ENCODE data around the gene UBTFL1. TPM values are rescaled to one million over a fixed set of nuclear protein-coding genes. Genes with fewer than 3 reads are reported as not detected.
A peak's percentile ranks its signal among the peaks of the same experiment; 100 is the strongest.
"Not testable (repeated sequence)": the region's sequence is repeated elsewhere in the genome, so short reads cannot be mapped to it uniquely, and the experiment has no call there.

UBTFL1 gene, protein sequence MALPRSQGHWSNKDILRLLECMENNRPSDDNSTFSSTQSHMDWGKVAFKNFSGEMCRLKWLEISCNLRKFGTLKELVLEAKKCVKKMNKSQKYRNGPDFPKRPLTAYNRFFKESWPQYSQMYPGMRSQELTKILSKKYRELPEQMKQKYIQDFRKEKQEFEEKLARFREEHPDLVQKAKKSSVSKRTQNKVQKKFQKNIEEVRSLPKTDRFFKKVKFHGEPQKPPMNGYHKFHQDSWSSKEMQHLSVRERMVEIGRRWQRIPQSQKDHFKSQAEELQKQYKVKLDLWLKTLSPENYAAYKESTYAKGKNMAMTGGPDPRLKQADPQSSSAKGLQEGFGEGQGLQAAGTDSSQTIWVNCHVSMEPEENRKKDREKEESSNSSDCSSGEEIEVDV
- total RNA-seq = not detected

GRCh38 chr11:90085650-90086049 is at the start of gene UBTFL1:
TSS of gene UBTFL1 (plus strand) at chr11:90085950. CDS start at chr11:90085950, 0 bp downstream.
- H3K4me3 Mint-ChIP-seq; H3K4me1 Mint-ChIP-seq (ENCODE audit: low read depth); DNase-seq; H3K9me3 Mint-ChIP-seq; H3K27me3 Mint-ChIP-seq; POLR2A ChIA-PET; H3K36me3 Mint-ChIP-seq; intact Hi-C loops (cut with micrococcal nuclease); CTCF ChIA-PET; H3K27ac Mint-ChIP-seq: not testable (repeated sequence)

- H3K27ac Mint-ChIP-seq; H3K9me3 Mint-ChIP-seq; H3K4me3 Mint-ChIP-seq; POLR2A ChIA-PET; H3K4me1 Mint-ChIP-seq (ENCODE audit: low read depth); H3K36me3 Mint-ChIP-seq; H3K27me3 Mint-ChIP-seq; CTCF ChIA-PET; intact Hi-C loops (cut with micrococcal nuclease): not testable (repeated sequence)
- DNase-seq = peak; percentile 8
These were observed 34.0 kb upstream of the UBTFL1 start for GRCh38 chr11:90051591-90052209.

DNA sequence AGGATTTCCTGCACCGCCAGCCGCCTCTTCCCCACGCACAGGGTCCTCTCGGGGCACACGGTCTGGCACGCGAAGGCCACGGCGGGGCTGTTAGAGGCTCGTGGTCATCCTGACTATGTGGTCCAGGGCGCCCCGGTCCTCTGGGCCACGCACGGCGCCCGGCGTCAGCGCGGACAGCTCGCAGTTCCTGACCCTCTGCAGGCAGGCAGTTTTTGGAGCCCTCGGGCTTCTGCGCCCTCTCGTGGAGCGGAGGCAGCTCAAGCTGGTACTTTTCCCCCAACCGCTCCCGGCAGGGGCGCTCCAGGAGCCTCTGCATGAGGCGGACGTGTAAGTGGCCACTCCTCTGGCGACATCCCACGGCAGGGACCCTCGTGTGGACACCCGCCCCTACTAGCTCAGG is 33.4 kb upstream of the UBTFL1 start:
- H3K36me3 Mint-ChIP-seq; H3K4me1 Mint-ChIP-seq (ENCODE audit: low read depth); CTCF ChIA-PET; H3K27ac Mint-ChIP-seq; intact Hi-C loops (cut with micrococcal nuclease); H3K27me3 Mint-ChIP-seq; POLR2A ChIA-PET; H3K4me3 Mint-ChIP-seq; H3K9me3 Mint-ChIP-seq: not testable (repeated sequence)
- DNase-seq = peak; percentile 9

- H3K27me3 Mint-ChIP-seq; POLR2A ChIA-PET; H3K27ac Mint-ChIP-seq; intact Hi-C loops (cut with micrococcal nuclease); DNase-seq; H3K36me3 Mint-ChIP-seq; CTCF ChIA-PET; H3K9me3 Mint-ChIP-seq; H3K4me3 Mint-ChIP-seq; H3K4me1 Mint-ChIP-seq (ENCODE audit: low read depth): not testable (repeated sequence)
These were observed 32.2 kb upstream of the UBTFL1 start for GRCh38 chr11:90053545-90053944.

DNA sequence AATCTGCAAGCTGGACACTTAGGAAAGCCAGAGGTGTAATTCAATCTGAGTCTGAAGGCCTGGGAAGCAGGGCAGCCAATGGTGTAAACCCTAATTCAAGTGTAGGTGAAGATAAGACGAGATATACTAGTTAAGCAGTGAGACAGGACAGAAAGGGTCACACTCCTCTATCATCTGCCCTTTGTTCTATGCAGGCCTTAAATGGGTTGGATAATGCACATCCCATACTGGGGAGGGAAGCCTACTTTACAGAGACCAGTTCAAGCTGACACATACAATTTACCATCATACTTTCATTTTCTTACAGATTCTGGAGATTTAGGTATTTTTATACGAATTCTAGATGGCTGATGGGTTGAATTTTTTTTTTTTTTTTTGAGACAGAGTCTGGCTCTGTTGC is 3.0 kb downstream of the UBTFL1 start:
- H3K27ac Mint-ChIP-seq; intact Hi-C loops (cut with micrococcal nuclease); H3K36me3 Mint-ChIP-seq; H3K9me3 Mint-ChIP-seq; H3K27me3 Mint-ChIP-seq; DNase-seq; H3K4me1 Mint-ChIP-seq (ENCODE audit: low read depth); POLR2A ChIA-PET; CTCF ChIA-PET; H3K4me3 Mint-ChIP-seq: not testable (repeated sequence)

DNA sequence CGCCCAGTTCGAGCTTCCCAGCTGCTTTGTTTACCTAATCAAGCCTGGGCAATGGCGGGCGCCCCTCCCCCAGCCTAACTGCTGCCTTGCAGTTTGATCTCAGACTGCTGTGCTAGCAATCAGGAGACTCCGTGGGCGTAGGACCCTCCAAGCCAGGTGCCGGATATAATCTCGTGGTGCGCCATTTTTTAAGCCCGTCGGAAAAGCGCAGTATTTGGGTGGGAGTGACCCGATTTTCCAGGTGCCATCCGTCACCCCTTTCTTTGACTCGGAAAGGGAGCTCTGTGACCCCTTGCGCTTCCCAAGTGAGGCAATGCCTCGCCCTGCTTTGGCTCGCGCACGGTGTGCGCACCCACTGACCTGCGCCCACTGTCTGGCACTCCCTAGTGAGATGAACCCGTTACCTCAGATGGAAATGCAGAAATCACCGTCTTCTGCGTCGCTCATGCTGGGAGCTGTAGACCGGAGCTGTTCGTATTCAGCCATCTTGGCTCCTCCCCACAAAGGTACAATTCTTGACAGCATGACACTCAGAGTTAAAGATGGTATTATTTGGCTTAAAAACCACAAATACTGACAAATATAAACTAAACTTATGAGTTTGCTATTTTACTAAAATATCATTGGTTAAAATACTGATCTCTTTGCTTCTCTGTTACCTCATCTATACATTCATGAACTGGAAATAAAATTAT is 9.6 kb downstream of the UBTFL1 start:
- H3K9me3 Mint-ChIP-seq; H3K4me3 Mint-ChIP-seq; POLR2A ChIA-PET; H3K4me1 Mint-ChIP-seq (ENCODE audit: low read depth); intact Hi-C loops (cut with micrococcal nuclease); CTCF ChIA-PET; DNase-seq; H3K36me3 Mint-ChIP-seq; H3K27me3 Mint-ChIP-seq; H3K27ac Mint-ChIP-seq: not testable (repeated sequence)

GRCh38 chr11:90098261-90098660 is 12.5 kb downstream of the UBTFL1 start:
- H3K9me3 Mint-ChIP-seq; DNase-seq; H3K27me3 Mint-ChIP-seq; H3K4me3 Mint-ChIP-seq; intact Hi-C loops (cut with micrococcal nuclease); H3K27ac Mint-ChIP-seq; H3K36me3 Mint-ChIP-seq; H3K4me1 Mint-ChIP-seq (ENCODE audit: low read depth); CTCF ChIA-PET; POLR2A ChIA-PET: not testable (repeated sequence)

DNA sequence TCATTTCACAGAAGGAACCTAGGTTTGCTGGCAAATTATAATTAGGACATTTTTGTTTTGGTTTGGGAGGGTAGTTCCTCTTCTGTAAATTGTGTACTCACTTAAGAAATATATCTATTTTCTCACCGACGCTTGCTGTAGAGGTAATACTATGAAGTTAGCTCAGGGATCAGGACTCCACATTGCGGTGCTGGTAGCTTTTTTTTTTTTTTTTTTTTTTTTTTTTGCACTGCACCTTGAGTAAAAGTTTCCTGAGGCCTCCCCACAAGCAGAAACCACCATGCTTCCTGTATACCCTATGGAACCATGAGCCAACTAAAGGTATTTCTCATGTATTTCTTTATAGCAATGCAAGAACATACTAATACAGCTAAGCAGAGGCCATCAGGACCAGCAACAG is 14.7 kb downstream of the UBTFL1 start:
- no peak overlapping the region for H3K27ac Mint-ChIP-seq
- H3K4me3 Mint-ChIP-seq = no peak overlapping the region
- intact Hi-C loops (cut with micrococcal nuclease) = no loop called here
- POLR2A ChIA-PET = no interaction called here
- no peaks in the 10 kb centered on the region for H3K36me3 Mint-ChIP-seq
- no peaks in the 10 kb centered on the region for H3K9me3 Mint-ChIP-seq
- H3K4me1 Mint-ChIP-seq (ENCODE audit: low read depth) = peaks cover 3% of the 10 kb centered on the region
- no peak for DNase-seq
- no peaks in the 10 kb centered on the region for H3K27me3 Mint-ChIP-seq
- CTCF ChIA-PET = no interaction called here

DNA sequence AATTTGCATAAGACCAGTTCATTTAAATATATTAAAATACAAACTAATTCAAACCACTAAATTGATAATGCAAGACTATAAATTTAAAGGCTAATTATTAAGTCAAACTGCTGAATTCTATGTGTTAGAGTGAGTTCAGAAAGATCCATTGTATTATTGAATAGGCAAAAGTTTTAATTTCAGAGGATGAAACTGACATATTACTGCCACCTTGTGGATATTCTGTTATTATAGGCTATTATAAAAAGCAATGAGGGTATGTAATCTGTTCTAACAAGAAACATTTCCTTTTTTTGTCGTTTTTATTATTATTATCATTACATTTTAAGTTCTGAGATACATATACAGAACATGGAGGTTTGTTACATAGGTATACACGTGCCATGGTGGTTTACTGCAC is 27.8 kb downstream of the UBTFL1 start:
- H3K36me3 Mint-ChIP-seq = no peaks in the 10 kb centered on the region
- ChIA-PET POLR2A (no interaction called here), CTCF (interaction anchor here (1.3 kb wide), 1 partner anchor 8 kb away, joined by 3 read pairs; no protein-coding TSS in a partner anchor)
- intact Hi-C loops (cut with micrococcal nuclease) = no loop called here
- DNase-seq = no peak
- no peak overlapping the region for H3K4me3 Mint-ChIP-seq
- H3K4me1 Mint-ChIP-seq (ENCODE audit: low read depth) = no peaks in the 10 kb centered on the region
- H3K27me3 Mint-ChIP-seq = no peaks in the 10 kb centered on the region
- no peaks in the 10 kb centered on the region for H3K9me3 Mint-ChIP-seq
- no peak overlapping the region for H3K27ac Mint-ChIP-seq

DNA sequence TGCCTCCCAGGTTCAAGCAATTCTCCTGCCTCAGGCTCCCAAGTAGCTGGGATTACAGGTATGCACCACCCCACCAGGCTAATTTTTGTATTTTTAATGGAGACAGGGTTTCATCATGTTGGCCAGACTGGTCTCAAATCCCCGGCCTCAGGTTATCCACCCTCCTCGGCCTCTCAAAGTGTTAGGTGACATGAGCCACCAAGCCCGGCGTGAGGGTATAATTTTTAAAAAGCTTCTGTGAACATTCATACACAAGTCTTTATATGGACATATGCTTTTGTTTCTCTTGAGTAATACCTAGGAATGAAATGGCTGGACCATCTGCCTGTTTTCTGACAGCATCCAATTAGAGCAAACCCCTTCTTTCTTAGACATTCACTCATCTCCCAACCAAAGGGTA is 34.4 kb downstream of the UBTFL1 start:
- Mint-ChIP-seq H3K27me3 (no peaks in the 10 kb centered on the region), H3K27ac (no peak overlapping the region), H3K36me3 (no peaks in the 10 kb centered on the region), H3K9me3 (no peaks in the 10 kb centered on the region), H3K4me1 (ENCODE audit: low read depth) (no peaks in the 10 kb centered on the region), H3K4me3 (no peak overlapping the region)
- no peak for DNase-seq
- intact Hi-C loops (cut with micrococcal nuclease) = no loop called here
- ChIA-PET POLR2A (no interaction called here), CTCF (no interaction called here)

DNA sequence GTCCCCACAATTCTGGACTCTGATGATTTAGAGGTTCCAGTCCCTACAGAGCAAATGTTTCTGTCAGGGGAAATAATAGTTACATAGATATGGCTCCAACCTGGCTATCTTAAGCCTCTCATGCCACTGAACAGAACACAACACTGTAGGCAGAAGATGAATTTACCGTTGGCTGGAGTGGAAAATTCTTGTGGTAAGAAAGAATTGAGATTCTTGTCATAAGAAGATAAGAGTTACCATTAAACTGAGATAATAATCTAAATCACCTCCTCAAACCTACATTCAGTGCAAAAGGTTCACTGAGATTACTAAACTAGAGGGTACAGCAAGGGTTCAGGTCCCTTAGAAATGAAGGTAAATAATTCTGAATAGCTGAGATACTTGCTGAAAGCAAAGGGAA is 38.6 kb downstream of the UBTFL1 start:
- ChIA-PET POLR2A (no interaction called here), CTCF (no interaction called here)
- H3K27me3 Mint-ChIP-seq = peaks cover 4% of the 10 kb centered on the region
- H3K4me3 Mint-ChIP-seq = no peak overlapping the region
- H3K9me3 Mint-ChIP-seq = no peaks in the 10 kb centered on the region
- H3K27ac Mint-ChIP-seq = no peak overlapping the region
- DNase-seq = no peak
- H3K36me3 Mint-ChIP-seq = no peaks in the 10 kb centered on the region
- no peaks in the 10 kb centered on the region for H3K4me1 Mint-ChIP-seq (ENCODE audit: low read depth)
- intact Hi-C loops (cut with micrococcal nuclease) = no loop called here

DNA sequence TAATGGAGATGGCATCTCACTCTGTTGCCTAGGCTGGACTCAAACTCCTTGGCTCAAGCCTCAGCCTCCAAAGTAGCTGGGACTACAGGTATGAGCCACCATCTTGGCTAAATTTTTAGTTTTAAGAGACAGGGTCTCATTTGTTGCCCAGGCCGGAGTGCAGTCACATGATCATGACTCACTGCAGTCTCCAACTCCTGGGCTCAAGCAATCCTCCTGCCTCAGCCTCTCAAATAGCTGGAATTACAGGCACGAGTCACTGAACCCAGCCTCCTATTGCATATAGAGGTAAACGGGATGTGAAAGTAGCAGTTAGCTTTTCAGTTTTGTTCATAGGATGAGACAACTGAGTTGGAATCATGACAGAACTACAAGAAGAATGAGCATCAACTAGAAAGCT is 39.2 kb downstream of the UBTFL1 start:
- ChIA-PET POLR2A (no interaction called here), CTCF (no interaction called here)
- intact Hi-C loops (cut with micrococcal nuclease) = no loop called here
- H3K4me1 Mint-ChIP-seq (ENCODE audit: low read depth) = no peaks in the 10 kb centered on the region
- no peak overlapping the region for H3K4me3 Mint-ChIP-seq
- no peaks in the 10 kb centered on the region for H3K9me3 Mint-ChIP-seq
- no peaks in the 10 kb centered on the region for H3K36me3 Mint-ChIP-seq
- H3K27ac Mint-ChIP-seq = no peak overlapping the region
- peaks cover 4% of the 10 kb centered on the region for H3K27me3 Mint-ChIP-seq
- DNase-seq = no peak

All from activated CD4-positive, alpha-beta memory T cell treated with anti-CD3 and anti-CD28 coated beads for 36 hours (primary cell).